HEK293 (cell line): ENCODE results near the gene ATP2A2.

Source experiments
- AEBP2 ChIP-seq: fragments of 450-650 bp; formaldehyde crosslinking; IDR thresholded peaks from 2 replicates; pipeline ENCODE4 v1.5.1; 2016; ENCODE audit warnings: missing biosample characterization, missing genetic modification characterization, borderline replicate concordance
- GLIS2 ChIP-seq: fragments of 450-650 bp; formaldehyde crosslinking; IDR thresholded peaks from 2 replicates; pipeline ENCODE4 v1.5.1; 2016; ENCODE audit warnings: missing biosample characterization, missing genetic modification characterization
- INSM2 ChIP-seq: fragments of 450-650 bp; formaldehyde crosslinking; IDR thresholded peaks from 2 replicates; pipeline ENCODE4 v1.5.1; 2016; ENCODE audit warnings: missing biosample characterization, missing genetic modification characterization
- PRDM10 ChIP-seq: fragments of 450-650 bp; formaldehyde crosslinking; IDR thresholded peaks from 2 replicates; pipeline ENCODE4 v1.5.1; 2016; ENCODE audit warnings: missing biosample characterization, missing genetic modification characterization
- SETDB1 ChIP-seq: IDR thresholded peaks from one replicate; pipeline ENCODE4 v1.6.1; 2017; ENCODE audit warnings: mild to moderate bottlenecking, low read length, moderate library complexity, mixed read lengths; ENCODE audit not compliant: insufficient read length
- ZFP41 ChIP-seq: fragments of 450-650 bp; formaldehyde crosslinking; IDR thresholded peaks from 2 replicates; pipeline ENCODE4 v1.5.1; 2016; ENCODE audit warnings: missing biosample characterization, missing genetic modification characterization, borderline replicate concordance
- ZNF140 ChIP-seq: fragments of 450-650 bp; formaldehyde crosslinking; IDR thresholded peaks from 2 replicates; pipeline ENCODE4 v1.5.1; 2016; ENCODE audit warnings: missing biosample characterization, missing genetic modification characterization
- ZNF146 ChIP-seq: fragments of 450-650 bp; formaldehyde crosslinking; IDR thresholded peaks from 2 replicates; pipeline ENCODE4 v1.5.1; 2016; ENCODE audit warnings: missing biosample characterization, missing genetic modification characterization
- ZNF155 ChIP-seq: fragments of 450-650 bp; formaldehyde crosslinking; IDR thresholded peaks from 2 replicates; pipeline ENCODE4 v1.5.1; 2016; ENCODE audit warnings: missing biosample characterization, missing genetic modification characterization
- ZNF169 ChIP-seq: fragments of 450-650 bp; formaldehyde crosslinking; IDR thresholded peaks from 2 replicates; pipeline ENCODE4 v1.5.1; 2016; ENCODE audit warnings: missing biosample characterization, missing genetic modification characterization
- ZNF23 ChIP-seq: fragments of 450-650 bp; formaldehyde crosslinking; IDR thresholded peaks from 2 replicates; pipeline ENCODE4 v1.5.1; 2016; ENCODE audit warnings: missing biosample characterization, missing genetic modification characterization, borderline replicate concordance
- ZNF302 ChIP-seq: fragments of 450-650 bp; formaldehyde crosslinking; IDR thresholded peaks from 2 replicates; pipeline ENCODE4 v1.5.1; 2016; ENCODE audit warnings: missing biosample characterization, missing genetic modification characterization, low read depth
- ZNF350 ChIP-seq: fragments of 450-650 bp; formaldehyde crosslinking; IDR thresholded peaks from 2 replicates; pipeline ENCODE4 v1.5.0; 2017; ENCODE audit warnings: missing biosample characterization, mild to moderate bottlenecking, missing genetic modification characterization
- ZNF366 ChIP-seq: fragments of 450-650 bp; formaldehyde crosslinking; conservative IDR thresholded peaks from 2 replicates; pipeline ENCODE4 v1.5.1; 2016; ENCODE audit warnings: missing biosample characterization, missing genetic modification characterization
- ZNF473 ChIP-seq: fragments of 450-650 bp; formaldehyde crosslinking; IDR thresholded peaks from 2 replicates; pipeline ENCODE4 v1.5.1; 2017; ENCODE audit warnings: missing biosample characterization, missing genetic modification characterization
- ZNF549 ChIP-seq: fragments of 450-650 bp; IDR thresholded peaks from 2 replicates; pipeline ENCODE4 v1.5.1; 2018; ENCODE audit warnings: missing biosample characterization, missing genetic modification characterization, mild to moderate bottlenecking, inconsistent platforms, moderate library complexity
- ZNF624 ChIP-seq: fragments of 450-650 bp; formaldehyde crosslinking; IDR thresholded peaks from 2 replicates; pipeline ENCODE4 v1.5.1; 2017; ENCODE audit warnings: missing biosample characterization, missing genetic modification characterization
- ZNF629 ChIP-seq: fragments of 450-650 bp; formaldehyde crosslinking; IDR thresholded peaks from 2 replicates; pipeline ENCODE4 v1.5.1; 2017; ENCODE audit warnings: missing biosample characterization, missing genetic modification characterization
- ZNF654 ChIP-seq: fragments of 450-650 bp; formaldehyde crosslinking; IDR thresholded peaks from 2 replicates; pipeline ENCODE4 v1.5.1; 2016; ENCODE audit warnings: low read depth, missing biosample characterization, missing genetic modification characterization
- ZNF664 ChIP-seq: fragments of 450-650 bp; formaldehyde crosslinking; IDR thresholded peaks from 2 replicates; pipeline ENCODE4 v1.5.1; 2016; ENCODE audit warnings: missing biosample characterization, missing genetic modification characterization
- ZNF768 ChIP-seq: fragments of 450-650 bp; formaldehyde crosslinking; IDR thresholded peaks from 2 replicates; pipeline ENCODE4 v1.5.1; 2018; ENCODE audit warnings: missing biosample characterization, mild to moderate bottlenecking, missing genetic modification characterization
- ZSCAN16 ChIP-seq: fragments of 450-650 bp; formaldehyde crosslinking; IDR thresholded peaks from 2 replicates; pipeline ENCODE4 v1.5.1; 2016; ENCODE audit warnings: missing biosample characterization, missing genetic modification characterization
- TF ChIP-seq, protein P1 (sequence below): fragments of 450-650 bp; formaldehyde crosslinking; IDR thresholded peaks from 2 replicates; pipeline ENCODE4 v1.5.1; 2016; ENCODE audit warnings: missing biosample characterization, missing genetic modification characterization
- TF ChIP-seq, protein P2 (sequence below): fragments of 450-650 bp; formaldehyde crosslinking; IDR thresholded peaks from 2 replicates; pipeline ENCODE4 v1.5.1; 2016; ENCODE audit warnings: missing biosample characterization, missing genetic modification characterization
- TF ChIP-seq, protein P3 (sequence below): fragments of 450-650 bp; IDR thresholded peaks from 2 replicates; pipeline ENCODE4 v1.5.1; 2018; ENCODE audit warnings: missing biosample characterization, missing genetic modification characterization
- TF ChIP-seq, protein P4 (sequence below): fragments of 450-650 bp; formaldehyde crosslinking; IDR thresholded peaks from 2 replicates; pipeline ENCODE4 v1.5.1; 2017; ENCODE audit warnings: missing biosample characterization, missing genetic modification characterization

Gene ATP2A2

GRCh38 chr12:110269622-110270124 is 11.4 kb upstream of the ATP2A2 start (continued):
- TF ChIP-seq AEBP2 (tag by site-specific recombination) (no peak), SETDB1 (no peak), ZNF664 (tag by site-specific recombination) (no peak), ZNF473 (tag by site-specific recombination) (no peak), ZNF146 (tag by site-specific recombination) (no peak), PRDM10 (peak; percentile 92), ZNF302 (no peak), ZNF549 (tag by site-specific recombination) (no peak), ZNF629 (tag by site-specific recombination) (peak; percentile 34; the same call in 1 of the 2 replicates), ZNF140 (tag by site-specific recombination) (no peak), ZNF350 (no peak), ZNF366 (tag by site-specific recombination) (no peak), GLIS2 (tag by site-specific recombination) (no peak), ZNF169 (tag by site-specific recombination) (no peak), INSM2 (tag by site-specific recombination) (no peak), ZSCAN16 (no peak), ZNF654 (tag by site-specific recombination) (no peak), ZNF768 (tag by site-specific recombination) (no peak), ZFP41 (tag by site-specific recombination) (no peak), ZNF155 (tag by site-specific recombination) (no peak), ZNF23 (no peak), ZNF624 (tag by site-specific recombination) (no peak)
- TF ChIP-seq, protein P1, sequence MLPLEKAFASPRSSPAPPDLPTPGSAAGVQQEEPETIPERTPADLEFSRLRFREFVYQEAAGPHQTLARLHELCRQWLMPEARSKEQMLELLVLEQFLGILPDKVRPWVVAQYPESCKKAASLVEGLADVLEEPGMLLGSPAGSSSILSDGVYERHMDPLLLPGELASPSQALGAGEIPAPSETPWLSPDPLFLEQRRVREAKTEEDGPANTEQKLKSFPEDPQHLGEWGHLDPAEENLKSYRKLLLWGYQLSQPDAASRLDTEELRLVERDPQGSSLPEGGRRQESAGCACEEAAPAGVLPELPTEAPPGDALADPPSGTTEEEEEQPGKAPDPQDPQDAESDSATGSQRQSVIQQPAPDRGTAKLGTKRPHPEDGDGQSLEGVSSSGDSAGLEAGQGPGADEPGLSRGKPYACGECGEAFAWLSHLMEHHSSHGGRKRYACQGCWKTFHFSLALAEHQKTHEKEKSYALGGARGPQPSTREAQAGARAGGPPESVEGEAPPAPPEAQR (tag by site-specific recombination): no peak
- TF ChIP-seq, protein P2, sequence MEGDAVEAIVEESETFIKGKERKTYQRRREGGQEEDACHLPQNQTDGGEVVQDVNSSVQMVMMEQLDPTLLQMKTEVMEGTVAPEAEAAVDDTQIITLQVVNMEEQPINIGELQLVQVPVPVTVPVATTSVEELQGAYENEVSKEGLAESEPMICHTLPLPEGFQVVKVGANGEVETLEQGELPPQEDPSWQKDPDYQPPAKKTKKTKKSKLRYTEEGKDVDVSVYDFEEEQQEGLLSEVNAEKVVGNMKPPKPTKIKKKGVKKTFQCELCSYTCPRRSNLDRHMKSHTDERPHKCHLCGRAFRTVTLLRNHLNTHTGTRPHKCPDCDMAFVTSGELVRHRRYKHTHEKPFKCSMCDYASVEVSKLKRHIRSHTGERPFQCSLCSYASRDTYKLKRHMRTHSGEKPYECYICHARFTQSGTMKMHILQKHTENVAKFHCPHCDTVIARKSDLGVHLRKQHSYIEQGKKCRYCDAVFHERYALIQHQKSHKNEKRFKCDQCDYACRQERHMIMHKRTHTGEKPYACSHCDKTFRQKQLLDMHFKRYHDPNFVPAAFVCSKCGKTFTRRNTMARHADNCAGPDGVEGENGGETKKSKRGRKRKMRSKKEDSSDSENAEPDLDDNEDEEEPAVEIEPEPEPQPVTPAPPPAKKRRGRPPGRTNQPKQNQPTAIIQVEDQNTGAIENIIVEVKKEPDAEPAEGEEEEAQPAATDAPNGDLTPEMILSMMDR (tag by site-specific recombination): no peak
- TF ChIP-seq, protein P3, sequence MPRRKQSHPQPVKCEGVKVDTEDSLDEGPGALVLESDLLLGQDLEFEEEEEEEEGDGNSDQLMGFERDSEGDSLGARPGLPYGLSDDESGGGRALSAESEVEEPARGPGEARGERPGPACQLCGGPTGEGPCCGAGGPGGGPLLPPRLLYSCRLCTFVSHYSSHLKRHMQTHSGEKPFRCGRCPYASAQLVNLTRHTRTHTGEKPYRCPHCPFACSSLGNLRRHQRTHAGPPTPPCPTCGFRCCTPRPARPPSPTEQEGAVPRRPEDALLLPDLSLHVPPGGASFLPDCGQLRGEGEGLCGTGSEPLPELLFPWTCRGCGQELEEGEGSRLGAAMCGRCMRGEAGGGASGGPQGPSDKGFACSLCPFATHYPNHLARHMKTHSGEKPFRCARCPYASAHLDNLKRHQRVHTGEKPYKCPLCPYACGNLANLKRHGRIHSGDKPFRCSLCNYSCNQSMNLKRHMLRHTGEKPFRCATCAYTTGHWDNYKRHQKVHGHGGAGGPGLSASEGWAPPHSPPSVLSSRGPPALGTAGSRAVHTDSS (tag by site-specific recombination): no peak
- TF ChIP-seq, protein P4, sequence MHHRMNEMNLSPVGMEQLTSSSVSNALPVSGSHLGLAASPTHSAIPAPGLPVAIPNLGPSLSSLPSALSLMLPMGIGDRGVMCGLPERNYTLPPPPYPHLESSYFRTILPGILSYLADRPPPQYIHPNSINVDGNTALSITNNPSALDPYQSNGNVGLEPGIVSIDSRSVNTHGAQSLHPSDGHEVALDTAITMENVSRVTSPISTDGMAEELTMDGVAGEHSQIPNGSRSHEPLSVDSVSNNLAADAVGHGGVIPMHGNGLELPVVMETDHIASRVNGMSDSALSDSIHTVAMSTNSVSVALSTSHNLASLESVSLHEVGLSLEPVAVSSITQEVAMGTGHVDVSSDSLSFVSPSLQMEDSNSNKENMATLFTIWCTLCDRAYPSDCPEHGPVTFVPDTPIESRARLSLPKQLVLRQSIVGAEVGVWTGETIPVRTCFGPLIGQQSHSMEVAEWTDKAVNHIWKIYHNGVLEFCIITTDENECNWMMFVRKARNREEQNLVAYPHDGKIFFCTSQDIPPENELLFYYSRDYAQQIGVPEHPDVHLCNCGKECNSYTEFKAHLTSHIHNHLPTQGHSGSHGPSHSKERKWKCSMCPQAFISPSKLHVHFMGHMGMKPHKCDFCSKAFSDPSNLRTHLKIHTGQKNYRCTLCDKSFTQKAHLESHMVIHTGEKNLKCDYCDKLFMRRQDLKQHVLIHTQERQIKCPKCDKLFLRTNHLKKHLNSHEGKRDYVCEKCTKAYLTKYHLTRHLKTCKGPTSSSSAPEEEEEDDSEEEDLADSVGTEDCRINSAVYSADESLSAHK (tag by site-specific recombination): no peak
